Loucy (cell line): ENCODE results near the gene WHAMM.

Source experiments
- H2AFZ ChIP-seq: fragments of 200-600 bp; sonication (generic); 2 replicates; pipeline ENCODE4 v1.6.0; 2016; ENCODE audit warnings: antibody characterized with exemption, mild to moderate bottlenecking, low read length, moderate library complexity
- H3F3A ChIP-seq: fragments of 200-600 bp; 2 replicates; pipeline ENCODE4 v1.6.0; 2016; ENCODE audit warnings: antibody characterized with exemption, low read depth, mild to moderate bottlenecking
- H3K27me3 ChIP-seq: fragments of 200-600 bp; sonication (generic); 2 replicates; pipeline ENCODE4 v1.6.1; 2014; ENCODE audit warnings: low read length, mild to moderate bottlenecking; ENCODE audit not compliant: insufficient read depth, poor library complexity, severe bottlenecking
- H3K36me3 ChIP-seq: fragments of 200-600 bp; sonication (generic); 2 replicates; pipeline ENCODE4 v1.6.1; 2016; ENCODE audit warnings: low read length; ENCODE audit not compliant: insufficient read depth
- H3K4me1 ChIP-seq: fragments of 200-600 bp; sonication (generic); 2 replicates; pipeline ENCODE4 v1.5.1; 2014; ENCODE audit warnings: low read length, mild to moderate bottlenecking; ENCODE audit not compliant: insufficient read depth, poor library complexity, severe bottlenecking
- H3K4me2 ChIP-seq: fragments of 200-600 bp; sonication (generic); 2 replicates; pipeline ENCODE4 v1.6.0; 2014; ENCODE audit warnings: antibody characterized with exemption, low read length, low read depth, mild to moderate bottlenecking; ENCODE audit not compliant: poor library complexity, severe bottlenecking
- H3K4me3 ChIP-seq: fragments of 200-600 bp; sonication (generic); 2 replicates; pipeline ENCODE4 v1.5.1; 2014; ENCODE audit warnings: low read length, mild to moderate bottlenecking, mixed read lengths; ENCODE audit not compliant: poor library complexity, severe bottlenecking
- H3K79me2 ChIP-seq: fragments of 200-600 bp; sonication (generic); 2 replicates; pipeline ENCODE4 v1.6.1; 2014; ENCODE audit warnings: low read length; ENCODE audit not compliant: insufficient read depth
- H3K9ac ChIP-seq: fragments of 200-600 bp; sonication (generic); 2 replicates; pipeline ENCODE4 v1.6.0; 2014; ENCODE audit warnings: mild to moderate bottlenecking, low read depth, low read length, moderate library complexity; ENCODE audit not compliant: poor library complexity, severe bottlenecking
- H3K9me2 ChIP-seq: fragments of 200-600 bp; sonication (generic); replicated peaks from 2 replicates; pipeline ENCODE4 v1.6.1; 2016; ENCODE audit warnings: low read depth, low read length, mixed read lengths
- H3K9me3 ChIP-seq: fragments of 200-600 bp; sonication (generic); 2 replicates; pipeline ENCODE4 v1.6.1; 2014; ENCODE audit warnings: mild to moderate bottlenecking, antibody characterized with exemption, low read length, low read depth; ENCODE audit not compliant: insufficient read depth
- H4K20me1 ChIP-seq: fragments of 200-600 bp; sonication (generic); 2 replicates; pipeline ENCODE4 v1.6.0; 2014; ENCODE audit warnings: antibody characterized with exemption, low read length, mild to moderate bottlenecking; ENCODE audit not compliant: insufficient read depth, poor library complexity, severe bottlenecking
- EZH2phosphoT487 ChIP-seq: fragments of 200-600 bp; IDR thresholded peaks from 2 replicates; pipeline ENCODE4 v1.6.1; 2018; ENCODE audit warnings: antibody characterized with exemption, mild to moderate bottlenecking, moderate library complexity, borderline replicate concordance
- TF ChIP-seq, protein P1 (sequence below): fragments of 200-600 bp; sonication (generic); conservative IDR thresholded peaks from 2 replicates; pipeline ENCODE4 v1.5.1; 2014; ENCODE audit warnings: mild to moderate bottlenecking, antibody characterized with exemption, low read length

Gene WHAMM

DNA sequence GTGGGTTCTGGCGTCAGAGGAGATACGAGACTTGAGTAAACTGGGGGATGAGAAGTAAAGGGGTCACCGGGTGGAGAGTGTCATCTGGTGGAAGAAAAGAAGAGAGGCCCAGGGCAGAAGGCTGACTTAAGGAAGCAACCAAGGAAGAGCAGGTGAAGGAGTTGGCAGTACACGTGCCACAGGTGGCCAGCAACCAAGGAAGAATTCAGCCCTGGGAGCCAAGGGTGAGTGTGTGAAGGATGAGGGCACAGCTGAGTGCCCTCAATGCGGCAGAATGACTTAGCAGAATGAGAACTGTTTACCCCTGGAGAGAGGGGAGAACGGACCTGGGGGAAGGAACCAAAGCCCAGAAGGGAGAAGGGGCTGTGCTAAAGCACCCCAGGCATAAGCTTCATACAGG, 71.3 kb downstream of the WHAMM start:
- no peaks in the 10 kb centered on the region for H3K9me2 ChIP-seq
- H3K27me3 ChIP-seq = no peaks in the 10 kb centered on the region
- H3K9ac ChIP-seq = no peak overlapping the region
- no peaks in the 10 kb centered on the region for H3K9me3 ChIP-seq
- H2AFZ ChIP-seq = no peak overlapping the region
- H3K36me3 ChIP-seq = no peaks in the 10 kb centered on the region
- no peaks in the 10 kb centered on the region for H3K79me2 ChIP-seq
- TF ChIP-seq EZH2phosphoT487 = no peak
- TF ChIP-seq, protein P1, sequence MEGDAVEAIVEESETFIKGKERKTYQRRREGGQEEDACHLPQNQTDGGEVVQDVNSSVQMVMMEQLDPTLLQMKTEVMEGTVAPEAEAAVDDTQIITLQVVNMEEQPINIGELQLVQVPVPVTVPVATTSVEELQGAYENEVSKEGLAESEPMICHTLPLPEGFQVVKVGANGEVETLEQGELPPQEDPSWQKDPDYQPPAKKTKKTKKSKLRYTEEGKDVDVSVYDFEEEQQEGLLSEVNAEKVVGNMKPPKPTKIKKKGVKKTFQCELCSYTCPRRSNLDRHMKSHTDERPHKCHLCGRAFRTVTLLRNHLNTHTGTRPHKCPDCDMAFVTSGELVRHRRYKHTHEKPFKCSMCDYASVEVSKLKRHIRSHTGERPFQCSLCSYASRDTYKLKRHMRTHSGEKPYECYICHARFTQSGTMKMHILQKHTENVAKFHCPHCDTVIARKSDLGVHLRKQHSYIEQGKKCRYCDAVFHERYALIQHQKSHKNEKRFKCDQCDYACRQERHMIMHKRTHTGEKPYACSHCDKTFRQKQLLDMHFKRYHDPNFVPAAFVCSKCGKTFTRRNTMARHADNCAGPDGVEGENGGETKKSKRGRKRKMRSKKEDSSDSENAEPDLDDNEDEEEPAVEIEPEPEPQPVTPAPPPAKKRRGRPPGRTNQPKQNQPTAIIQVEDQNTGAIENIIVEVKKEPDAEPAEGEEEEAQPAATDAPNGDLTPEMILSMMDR = no peak
- H3F3A ChIP-seq = no peaks in the 10 kb centered on the region
- no peak overlapping the region for H3K4me2 ChIP-seq
- no peaks in the 10 kb centered on the region for H4K20me1 ChIP-seq
- no peaks in the 10 kb centered on the region for H3K4me1 ChIP-seq
- H3K4me3 ChIP-seq = no peak overlapping the region

DNA sequence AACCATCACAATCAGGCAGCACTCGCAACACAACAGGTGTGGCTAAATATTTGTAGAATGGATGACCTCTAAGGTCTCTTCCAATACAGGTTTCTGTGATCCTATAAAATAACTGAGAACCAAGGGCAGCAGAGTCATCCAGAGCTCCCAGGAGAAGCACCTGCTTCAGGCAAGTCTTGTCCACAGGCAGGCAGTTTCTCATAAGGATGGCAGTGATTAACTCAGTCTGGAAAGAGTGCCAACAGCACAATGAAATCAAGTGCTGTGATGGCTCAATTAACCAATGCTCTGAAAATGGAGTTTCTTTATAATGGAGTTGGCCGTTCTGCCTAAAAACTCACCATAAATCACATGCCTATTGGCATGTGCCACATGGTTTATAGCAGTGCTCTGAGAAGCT, 72.3 kb downstream of the WHAMM start:
- no peaks in the 10 kb centered on the region for H3K79me2 ChIP-seq
- no peaks in the 10 kb centered on the region for H4K20me1 ChIP-seq
- no peak overlapping the region for H3K4me3 ChIP-seq
- no peak overlapping the region for H3K4me2 ChIP-seq
- no peaks in the 10 kb centered on the region for H3F3A ChIP-seq
- H3K9ac ChIP-seq = no peak overlapping the region
- H3K36me3 ChIP-seq = no peaks in the 10 kb centered on the region
- H3K9me3 ChIP-seq = no peaks in the 10 kb centered on the region
- no peaks in the 10 kb centered on the region for H3K9me2 ChIP-seq
- no peaks in the 10 kb centered on the region for H3K27me3 ChIP-seq
- H2AFZ ChIP-seq = no peak overlapping the region
- TF ChIP-seq EZH2phosphoT487 = no peak
- TF ChIP-seq, protein P1 = no peak
- no peaks in the 10 kb centered on the region for H3K4me1 ChIP-seq

DNA sequence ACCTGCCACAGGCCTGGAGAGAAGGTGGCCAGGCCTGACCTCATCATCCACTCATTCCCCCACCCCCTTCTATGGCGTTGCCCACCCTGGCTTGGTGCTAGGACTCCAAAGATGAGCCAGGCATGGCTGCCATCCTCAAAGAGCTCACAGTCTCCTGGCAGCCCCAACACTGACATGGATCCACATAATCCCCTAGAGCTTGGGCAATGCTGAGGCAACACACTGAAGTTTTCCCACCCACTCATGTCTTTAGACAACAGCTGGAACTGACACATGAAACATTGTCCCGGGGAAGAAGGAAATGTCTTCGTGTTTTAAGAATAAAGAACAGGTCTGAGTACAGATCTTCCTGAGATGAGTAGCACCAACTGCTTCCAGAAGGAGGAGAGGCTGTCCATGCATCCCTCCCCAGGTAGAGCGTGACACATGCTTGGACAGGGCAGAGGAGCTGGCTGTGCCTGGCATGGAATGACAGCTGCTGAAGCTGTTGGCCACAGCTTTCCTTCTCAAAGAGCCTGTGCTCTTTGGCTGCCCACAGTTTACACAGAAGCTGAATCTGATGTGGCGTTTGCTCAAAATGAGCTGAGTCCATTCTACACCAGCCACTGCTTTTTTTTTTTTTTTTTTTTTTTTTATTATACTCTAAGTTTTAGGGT, 73.0 kb downstream of the WHAMM start:
- Histone ChIP-seq H3K9me3 (no peaks in the 10 kb centered on the region), H3K9ac (no peak overlapping the region), H3K36me3 (no peaks in the 10 kb centered on the region), H3K4me3 (no peak overlapping the region), H3K79me2 (no peaks in the 10 kb centered on the region), H3K9me2 (no peaks in the 10 kb centered on the region), H3K4me1 (no peaks in the 10 kb centered on the region), H2AFZ (no peak overlapping the region), H3K4me2 (no peak overlapping the region), H3K27me3 (no peaks in the 10 kb centered on the region), H4K20me1 (no peaks in the 10 kb centered on the region), H3F3A (no peaks in the 10 kb centered on the region)
- TF ChIP-seq, protein P1 = no peak
- TF ChIP-seq EZH2phosphoT487 = no peak
